SK-N-MC (cell line): ENCODE results near the gene ARR3.
"Not testable (repeated sequence)": the region's sequence is repeated elsewhere in the genome, so short reads cannot be mapped to it uniquely, and the experiment has no call there.

ENCODE experiments used
- EZH2 ChIP-seq: fragments of 200-600 bp; sonication (generic); IDR thresholded peaks from one replicate; pipeline ENCODE4 v1.6.1; 2017; ENCODE audit warnings: antibody characterized with exemption
- FOXP2 ChIP-seq: optimal IDR thresholded peaks from 2 replicates; pipeline ENCODE3; 2011; ENCODE audit warnings: mild to moderate bottlenecking, moderate library complexity; ENCODE audit not compliant: insufficient read depth; ENCODE audit errors: extremely low read length, control extremely low read depth
- POLR2AphosphoS5 ChIP-seq: IDR thresholded peaks from 2 replicates; pipeline ENCODE4 v1.6.1; 2012; ENCODE audit warnings: mild to moderate bottlenecking, low read depth, low read length, borderline replicate concordance

DNA sequence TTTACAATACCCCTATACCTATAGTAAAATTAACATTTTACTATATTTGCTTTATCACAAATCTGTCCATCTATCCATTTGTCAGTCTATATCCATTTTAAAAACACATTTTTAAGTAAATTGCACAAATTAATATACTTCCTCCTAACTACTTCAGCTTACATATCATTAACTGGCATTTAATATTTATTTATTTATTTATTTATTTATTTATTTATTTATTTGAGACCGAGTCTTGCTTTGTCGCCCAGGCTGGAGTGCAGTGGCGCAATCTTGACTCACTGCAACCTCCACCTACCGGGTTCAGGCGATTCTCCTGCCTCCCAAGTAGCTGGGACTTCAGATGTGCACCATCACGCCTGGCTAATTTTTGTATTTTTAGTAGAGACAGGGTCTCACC lies 55.5 kb downstream of the ARR3 start:
- TF ChIP-seq EZH2, POLR2AphosphoS5, FOXP2: not testable (repeated sequence)
